MCF 10A (cell line): ENCODE measurements around the gene AKAP12. TPM values are rescaled to one million over a fixed set of nuclear protein-coding genes. Genes with fewer than 3 reads are reported as not detected.
A peak's percentile ranks its signal among the peaks of the same experiment; 100 is the strongest.
"Not testable (repeated sequence)": the region's sequence is repeated elsewhere in the genome, so short reads cannot be mapped to it uniquely, and the experiment has no call there.

Source experiments
- BruUV-seq: library from RNA; stranded (reverse); fragments of 400-500 nt; replicated peaks from 2 replicates; lab custom pipeline; 2021; lab: Mats Ljungman, UMichigan
- CTCF ChIA-PET: fragments of 300-600 bp; sonication (Branson Sonifier 250); formaldehyde crosslinking; extraction: SDS; loops from one replicate; lab custom pipeline; 2021; ENCODE audit warnings: antibody characterized with exemption, inconsistent platforms; lab: Yijun Ruan, JAX
- POLR2A ChIA-PET: fragments of 300-600, 350-650 bp; sonication (Branson Sonifier 250); formaldehyde crosslinking; extraction: SDS; loops from one replicate; lab custom pipeline; 2020; ENCODE audit warnings: antibody characterized with exemption, inconsistent platforms; lab: Yijun Ruan, JAX
- DNase-seq: peaks from one replicate; pipeline ENCODE4 v3.0.0-alpha.2; 2018; ENCODE audit not compliant: unreplicated experiment
- H3K27ac Mint-ChIP-seq: one replicate; pipeline ENCODE4 v1.8.0; 2022; ENCODE audit warnings: mild to moderate bottlenecking, low read depth, mixed read lengths; ENCODE audit not compliant: unreplicated experiment
- H3K27me3 Mint-ChIP-seq: one replicate; pipeline ENCODE4 v1.8.0; 2022; ENCODE audit warnings: mixed read lengths; ENCODE audit not compliant: insufficient read depth, unreplicated experiment
- H3K36me3 Mint-ChIP-seq: one replicate; pipeline ENCODE4 v1.8.0; 2022; ENCODE audit warnings: mild to moderate bottlenecking, moderate library complexity, mixed read lengths; ENCODE audit not compliant: insufficient read depth, unreplicated experiment
- H3K4me1 Mint-ChIP-seq: one replicate; pipeline ENCODE4 v1.8.0; 2022; ENCODE audit warnings: mixed read lengths; ENCODE audit not compliant: insufficient read depth, unreplicated experiment
- H3K4me3 Mint-ChIP-seq: one replicate; pipeline ENCODE4 v1.8.0; 2022; ENCODE audit warnings: mild to moderate bottlenecking, moderate library complexity, mixed read lengths; ENCODE audit not compliant: unreplicated experiment
- H3K9me3 Mint-ChIP-seq: one replicate; pipeline ENCODE4 v1.8.0; 2022; ENCODE audit warnings: mixed read lengths; ENCODE audit not compliant: unreplicated experiment
- CTCF ChIP-seq: fragments of 200-600 bp; IDR thresholded peaks from one replicate; pipeline ENCODE4 v1.8.0; 2022; ENCODE audit warnings: antibody characterized with exemption, mild to moderate bottlenecking; ENCODE audit not compliant: unreplicated experiment
- intact Hi-C: fragments of 100-400 bp; cut with micrococcal nuclease; formaldehyde crosslinking; loops from 2 replicates; pipeline ENCODE4 v1.14.1; 2022
- total RNA-seq: library from RNA; stranded (reverse); gene quantifications from 2 replicates; pipeline ENCODE4 v1.2.3, GENCODE V29; 2022

AKAP12 gene
- total RNA-seq, 1 experiment from 2014 or later: 0.63 TPM

GRCh38 chr6:151377095-151377494 lies 137.3 kb downstream of the AKAP12 start:
- intact Hi-C loops: no loop called here
- BruUV-seq: no TSS peak
- ChIA-PET POLR2A (interaction anchor here (0.8 to 4.0 kb wide), 3 partner anchors 13 to 69 kb away, joined by 3 to 70 read pairs (median 9); partner anchors contain the start of gene ZBTB2), CTCF (interaction anchor here (0.6 to 1.2 kb wide), 3 partner anchors 22 to 485 kb away, joined by 3 to 4 read pairs (median 4); no protein-coding TSS in a partner anchor)
- Mint-ChIP-seq H3K27ac (no peak overlapping the region), H3K27me3 (no peaks in the 10 kb centered on the region), H3K9me3 (no peaks in the 10 kb centered on the region), H3K4me1 (peaks cover 25% of the 10 kb centered on the region), H3K36me3 (peaks cover 6% of the 10 kb centered on the region), H3K4me3 (no peak overlapping the region)
- TF ChIP-seq CTCF: no peak
- DNase-seq: no peak

DNA sequence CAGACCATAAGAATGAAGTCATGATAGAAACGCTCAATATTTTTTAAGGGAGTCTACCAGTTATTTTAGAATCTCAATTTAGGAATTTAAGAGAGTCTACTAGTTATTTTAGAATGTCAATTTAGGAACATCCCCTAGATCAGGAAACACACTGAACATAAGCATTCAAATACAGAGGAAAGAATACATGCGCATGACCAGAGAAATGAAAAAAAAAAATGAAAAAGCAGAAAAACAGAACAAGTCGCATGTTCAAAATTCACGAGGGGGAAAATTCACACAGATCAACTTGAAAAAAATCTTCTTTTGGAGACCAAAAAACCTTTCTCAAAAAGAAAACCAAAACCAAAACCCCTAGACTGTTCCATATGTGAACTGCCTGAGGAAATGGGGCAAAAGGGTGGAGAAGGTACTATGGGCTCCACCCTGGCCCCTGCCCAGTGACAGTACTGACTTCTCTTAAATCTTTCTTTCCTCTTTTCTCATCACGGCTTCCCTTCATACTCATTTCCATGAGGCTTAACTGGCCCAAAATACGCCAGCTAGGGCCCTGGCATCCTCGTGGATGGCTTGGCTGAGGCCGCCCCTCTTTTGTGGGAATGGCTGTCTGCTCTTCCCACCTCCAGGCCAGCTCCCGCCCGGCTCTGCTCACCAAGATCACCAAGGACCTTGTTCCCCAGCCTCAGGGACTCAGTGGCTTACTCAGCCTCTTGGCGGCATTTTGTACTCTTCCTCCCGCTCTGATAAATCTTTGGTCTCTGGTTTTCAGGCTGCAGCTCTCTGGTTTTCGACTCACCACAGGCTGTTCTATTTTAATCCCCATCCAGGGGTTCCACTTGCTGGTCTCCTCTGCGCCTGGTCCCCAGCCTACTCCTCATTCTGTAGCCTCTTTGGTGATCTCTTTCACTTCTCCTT lies 140.4 kb downstream of the AKAP12 start:
- H3K9me3 Mint-ChIP-seq: no peaks in the 10 kb centered on the region
- no peak overlapping the region for H3K4me3 Mint-ChIP-seq
- DNase-seq: no peak
- H3K36me3 Mint-ChIP-seq: no peaks in the 10 kb centered on the region
- no TSS peak for BruUV-seq
- no peaks in the 10 kb centered on the region for H3K27me3 Mint-ChIP-seq
- ChIA-PET CTCF (no interaction called here), POLR2A (no interaction called here)
- peaks cover 25% of the 10 kb centered on the region for H3K4me1 Mint-ChIP-seq
- no peak for TF ChIP-seq CTCF
- H3K27ac Mint-ChIP-seq: peak overlapping the region; percentile 21
- intact Hi-C loops: no loop called here

DNA sequence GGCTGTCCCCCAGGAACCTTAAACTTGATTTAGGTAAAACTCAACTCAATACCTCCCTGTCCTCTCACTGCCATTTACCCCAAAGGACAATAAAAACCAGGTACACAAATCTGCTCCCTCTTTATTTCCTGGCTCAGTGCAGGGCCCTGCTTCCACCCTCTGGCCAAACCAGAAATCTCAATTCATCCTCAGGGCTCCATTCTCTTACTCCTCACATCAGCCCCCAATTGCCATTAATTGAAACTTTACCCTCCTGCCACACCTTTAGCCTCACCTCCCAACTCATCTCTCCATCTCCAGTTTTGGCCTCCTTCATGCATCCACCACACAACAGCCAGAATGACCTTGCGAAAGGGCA lies 141.1 kb downstream of the AKAP12 start:
- no peak for TF ChIP-seq CTCF
- Mint-ChIP-seq H3K27ac (peak overlapping the region; percentile 21), H3K4me3 (no peak overlapping the region), H3K4me1 (peaks cover 22% of the 10 kb centered on the region), H3K9me3 (no peaks in the 10 kb centered on the region), H3K36me3 (no peaks in the 10 kb centered on the region), H3K27me3 (no peaks in the 10 kb centered on the region)
- ChIA-PET CTCF (no interaction called here), POLR2A (no interaction called here)
- no peak for DNase-seq
- intact Hi-C loops: no loop called here
- no TSS peak for BruUV-seq

DNA sequence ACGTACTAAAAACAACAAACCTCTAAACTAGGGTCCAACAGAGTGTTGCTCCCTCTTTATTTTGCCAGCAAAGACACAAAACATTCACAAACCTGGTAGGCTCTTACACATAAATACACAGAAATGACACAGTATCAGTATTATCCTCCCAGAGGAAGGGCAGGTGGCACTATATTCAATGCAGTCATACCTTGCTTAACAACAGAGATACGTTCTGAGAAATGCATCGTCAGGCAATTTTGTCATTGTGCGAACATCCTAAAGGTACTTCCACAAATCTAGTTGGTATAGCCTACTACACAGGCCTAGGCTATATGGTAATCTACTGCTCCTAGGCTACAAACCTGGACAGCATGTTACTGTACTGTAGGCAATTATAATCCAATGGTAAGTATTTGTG lies 142.0 kb downstream of the AKAP12 start:
- intact Hi-C loops: no loop called here
- POLR2A ChIA-PET: interaction anchor here (0.6 kb wide), 1 partner anchor 20 kb away, joined by 3 read pairs; no protein-coding TSS in a partner anchor
- no peak for DNase-seq
- Mint-ChIP-seq H3K9me3 (no peaks in the 10 kb centered on the region), H3K4me1 (peaks cover 16% of the 10 kb centered on the region), H3K4me3 (no peak overlapping the region), H3K27me3 (no peaks in the 10 kb centered on the region), H3K27ac (no peak overlapping the region), H3K36me3 (peaks cover 6% of the 10 kb centered on the region)
- CTCF ChIA-PET: no interaction called here
- no TSS peak for BruUV-seq
- no peak for TF ChIP-seq CTCF

- H3K27ac Mint-ChIP-seq, BruUV-seq, H3K4me3 Mint-ChIP-seq, POLR2A ChIA-PET, H3K9me3 Mint-ChIP-seq, DNase-seq, intact Hi-C loops, H3K27me3 Mint-ChIP-seq, CTCF ChIA-PET, H3K36me3 Mint-ChIP-seq: not testable (repeated sequence)
- H3K4me1 Mint-ChIP-seq: peaks cover 16% of the 10 kb centered on the region
These were observed 142.9 kb downstream of the AKAP12 start for GRCh38 chr6:151382631-151383030.
